A549 (cell line): ENCODE results near the gene ELL. TPM values are rescaled to one million over a fixed set of nuclear protein-coding genes. Genes with fewer than 3 reads are reported as not detected.

Experiments used
- ATAC-seq, 2 experiments: fragments of 200-7000 bp in 1 of 2; fragments of >200 bp in 1 of 2; cut with Nextera tagmentation in 1 of 2; cut with Tn5 transposase in 1 of 2; 3 replicates each; pipeline versions ENCODE4 v1.8.0 to v1.9.1; 2018 to 2020; ENCODE audit warnings: mild to moderate bottlenecking in 1 of 2, moderate library complexity in 1 of 2
- CTCF ChIA-PET: fragments of 300-600 bp; sonication (Branson Sonifier 250); formaldehyde crosslinking; extraction: SDS; loops from one replicate; lab custom pipeline; 2021; ENCODE audit warnings: antibody characterized with exemption, inconsistent platforms; lab: Yijun Ruan, JAX
- POLR2A ChIA-PET: fragments of 350-600 bp; formaldehyde crosslinking; extraction: SDS; loops from one replicate; lab custom pipeline; 2021; ENCODE audit warnings: antibody characterized with exemption, inconsistent platforms; lab: Yijun Ruan, JAX
- DNase-seq, 2 experiments: peaks; one replicate each; pipeline versions ENCODE4 v3.0.0 to v3.0.0-alpha.2; 2011 to 2016; ENCODE audit warnings: low read depth in 1 of 2, low spot score in 1 of 2
- FAIRE-seq: peaks from 2 replicates; lab custom pipeline; 2011; peaks lifted over from hg19 to GRCh38; lab: Jason Lieb, UNC
- H3K27ac ChIP-seq, 2 experiments: fragments of >200 bp; sonication (Bioruptor Twin); formaldehyde crosslinking; 3 replicates each; pipeline ENCODE4 v1.5.1; 2016 to 2017
- H3K4me1 ChIP-seq: fragments of >200 bp; sonication (Bioruptor Twin); formaldehyde crosslinking; 3 replicates; pipeline ENCODE4 v1.6.1; 2016
- H3K4me2 ChIP-seq: fragments of >200 bp; sonication (Bioruptor Twin); formaldehyde crosslinking; 3 replicates; pipeline ENCODE4 v1.6.1; 2016
- H3K4me3 ChIP-seq: fragments of >200 bp; sonication (Bioruptor Twin); formaldehyde crosslinking; 3 replicates; pipeline ENCODE4 v1.5.1; 2016
- H3K9me3 ChIP-seq: fragments of >200 bp; sonication (Bioruptor Twin); formaldehyde crosslinking; 3 replicates; pipeline ENCODE4 v1.6.1; 2016
- BHLHE40 ChIP-seq: IDR thresholded peaks from 2 replicates; pipeline ENCODE4 v1.6.1; 2012; ENCODE audit warnings: low read depth, low read length, inconsistent platforms
- CBX2 ChIP-seq: fragments of 200-600 bp; sonication (generic); IDR thresholded peaks from 2 replicates; pipeline ENCODE4 v1.6.1; 2016; ENCODE audit warnings: low read depth, mild to moderate bottlenecking, borderline replicate concordance
- CEBPB ChIP-seq, 2 experiments: fragments of >200 bp in 1 of 2; sonication (Bioruptor Twin) in 1 of 2; formaldehyde crosslinking in 1 of 2; IDR thresholded peaks; 2 replicates each; pipeline ENCODE4 v1.6.1; 2012 to 2016
- CTCF ChIP-seq: fragments of >200 bp; sonication (Bioruptor Twin); formaldehyde crosslinking; IDR thresholded peaks from 3 replicates; pipeline ENCODE4 v1.5.1; 2016
- EP300 ChIP-seq, 2 experiments: fragments of >200 bp; sonication (Bioruptor Twin); formaldehyde crosslinking; IDR thresholded peaks; 2 replicates in 1 of 2; 3 replicates in 1 of 2; pipeline ENCODE4 v1.6.1; 2016 to 2017
- FOSB ChIP-seq: fragments of 250-450 bp; sonication (Bioruptor Pico); IDR thresholded peaks from 2 replicates; pipeline ENCODE4 v1.5.0; 2020; ENCODE audit warnings: mild to moderate bottlenecking, moderate library complexity
- FOSL2 ChIP-seq, 2 experiments: fragments of 450-650 bp in 1 of 2; fragments of >200 bp in 1 of 2; sonication (Bioruptor Twin) in 1 of 2; formaldehyde crosslinking; IDR thresholded peaks; 2 replicates each; pipeline versions ENCODE4 v1.5.0 to v1.6.1; 2016 to 2020; ENCODE audit warnings: mild to moderate bottlenecking in 1 of 2, moderate library complexity in 1 of 2
- FOXS1 ChIP-seq: fragments of 250-450 bp; sonication (Bioruptor Pico); IDR thresholded peaks from 2 replicates; pipeline ENCODE4 v1.5.0; 2020; ENCODE audit warnings: mild to moderate bottlenecking, moderate library complexity
- HDAC2 ChIP-seq: fragments of 200-600 bp; sonication (generic); IDR thresholded peaks from 2 replicates; pipeline ENCODE4 v1.6.1; 2016
- HES2 ChIP-seq: fragments of >200 bp; sonication (Bioruptor Twin); formaldehyde crosslinking; IDR thresholded peaks from 2 replicates; pipeline ENCODE4 v1.6.1; 2016
- JUNB ChIP-seq: fragments of >200 bp; sonication (Bioruptor Twin); formaldehyde crosslinking; IDR thresholded peaks from 2 replicates; pipeline ENCODE4 v1.6.1; 2016
- MAFK ChIP-seq: fragments of 450-650 bp; IDR thresholded peaks from 2 replicates; pipeline ENCODE4 v1.6.1; 2014; ENCODE audit not compliant: partially characterized antibody
- NFE2L2 ChIP-seq: fragments of 150-350 bp; conservative IDR thresholded peaks from 2 replicates; pipeline ENCODE4 v1.6.1; 2014; ENCODE audit warnings: low read length
- NPAS2 ChIP-seq: fragments of 250-450 bp; sonication (Bioruptor Pico); IDR thresholded peaks from 2 replicates; pipeline ENCODE4 v1.8.0; 2022; ENCODE audit warnings: mild to moderate bottlenecking, moderate library complexity, borderline replicate concordance
- NR3C1 ChIP-seq: fragments of >200 bp; sonication (Bioruptor Twin); formaldehyde crosslinking; IDR thresholded peaks from 3 replicates; pipeline ENCODE4 v1.6.1; 2017
- POLR2A ChIP-seq: IDR thresholded peaks from 2 replicates; pipeline ENCODE4 v1.6.1; 2012; ENCODE audit warnings: mild to moderate bottlenecking, low read length
- RAD21 ChIP-seq, 2 experiments: fragments of >200 bp in 1 of 2; sonication (Bioruptor Twin) in 1 of 2; formaldehyde crosslinking in 1 of 2; IDR thresholded peaks in 1 of 2; conservative IDR thresholded peaks in 1 of 2; 2 replicates in 1 of 2; 3 replicates in 1 of 2; pipeline ENCODE4 v1.6.1; 2012 to 2018; ENCODE audit warnings: inconsistent platforms in 1 of 2
- RCOR1 ChIP-seq: fragments of 150-350 bp; IDR thresholded peaks from 2 replicates; pipeline ENCODE4 v1.6.1; 2014; ENCODE audit warnings: antibody characterized with exemption, low read length, low read depth
- RFX5 ChIP-seq: fragments of 450-650 bp; IDR thresholded peaks from 2 replicates; pipeline ENCODE4 v1.7.1; 2014; ENCODE audit warnings: antibody characterized with exemption, mild to moderate bottlenecking, moderate library complexity
- RNF2 ChIP-seq: fragments of 200-600 bp; sonication (generic); IDR thresholded peaks from 2 replicates; pipeline ENCODE4 v1.6.1; 2016; ENCODE audit warnings: low read depth, mild to moderate bottlenecking, antibody characterized with exemption, moderate library complexity, borderline replicate concordance
- TFCP2L1 ChIP-seq: fragments of 250-450 bp; sonication (Bioruptor Pico); IDR thresholded peaks from 2 replicates; pipeline ENCODE4 v1.5.0; 2021; ENCODE audit warnings: mild to moderate bottlenecking
- ZC3H11A ChIP-seq: fragments of 450-650 bp; IDR thresholded peaks from 2 replicates; pipeline ENCODE4 v1.6.1; 2014; ENCODE audit warnings: antibody characterized with exemption, mild to moderate bottlenecking
- ZNF302 ChIP-seq: fragments of 250-450 bp; sonication (Bioruptor Pico); IDR thresholded peaks from 2 replicates; pipeline ENCODE4 v1.9.0; 2021; ENCODE audit warnings: inconsistent platforms, mild to moderate bottlenecking, moderate library complexity
- WGBS: methylation state at CpG from one replicate; pipeline ENCODE4 v1.1.6; 2017; ENCODE audit errors: missing lambda C conversion rate; 5-methylcytosine and 5-hydroxymethylcytosine counted together
- polyA plus RNA-seq, 4 experiments: library from polyadenylated mRNA; depleted of rRNA in 3 of 4; stranded (reverse); fragments of >200 nt; fragmentation: RNase III in 1 of 4; extraction: RNeasy Plus Mini Kit Qiagen cat#74134 plus additional on column Dnase treatment in 1 of 4; gene quantifications; 2 replicates in 3 of 4; 3 replicates in 1 of 4; pipeline ENCODE4 v1.2.3, GENCODE V29; 2011 to 2017
- TF ChIP-seq, protein P1 (sequence below): fragments of 450-650 bp; IDR thresholded peaks from 2 replicates; pipeline ENCODE4 v1.6.1; 2014; ENCODE audit warnings: antibody characterized with exemption

ELL gene
- polyA plus RNA-seq, 2 of the 4 experiments (the other 2 are of a cell fraction) = 1.6 to 3.6 TPM

DNA sequence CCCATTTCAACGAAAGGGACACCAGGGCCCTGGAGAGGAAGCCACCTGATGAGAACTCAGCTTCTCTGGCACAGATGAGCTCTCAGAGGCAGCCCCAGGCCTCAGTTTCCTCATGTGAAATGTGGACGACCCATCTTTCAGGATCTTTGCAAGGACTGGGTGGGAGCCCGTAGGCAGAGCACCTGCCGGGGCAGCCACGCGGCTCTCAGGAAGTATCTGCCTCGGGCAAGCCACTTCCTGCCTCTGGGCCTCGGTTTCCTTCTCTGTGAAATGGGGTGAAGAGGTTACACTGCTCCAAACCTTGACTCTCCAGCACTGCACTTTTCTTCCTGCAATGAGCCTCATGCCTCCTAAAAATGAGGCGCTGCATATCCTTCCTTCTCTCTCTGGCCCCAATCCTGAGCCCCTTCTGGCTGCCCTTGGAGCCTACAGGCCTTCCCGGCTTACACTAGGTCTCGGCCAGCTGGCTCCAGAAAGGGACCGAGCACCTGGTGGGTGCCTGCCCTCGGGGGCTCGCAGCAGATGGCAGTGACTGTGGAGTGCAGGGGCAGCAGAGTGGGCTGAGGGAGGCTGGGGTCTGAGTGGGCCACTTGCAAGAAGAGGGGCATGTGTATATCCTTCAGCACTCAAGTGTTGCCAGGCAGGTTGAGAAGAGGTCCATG is 99.2 kb downstream of the ELL start (continued):
- TF ChIP-seq ZNF302 (no peak), CEBPB (IDR thresholded peaks at IDR 0.05) (no peak), HES2 (no peak), TFCP2L1 (CRISPR knock-in tag) (no peak), JUNB (no peak)

DNA sequence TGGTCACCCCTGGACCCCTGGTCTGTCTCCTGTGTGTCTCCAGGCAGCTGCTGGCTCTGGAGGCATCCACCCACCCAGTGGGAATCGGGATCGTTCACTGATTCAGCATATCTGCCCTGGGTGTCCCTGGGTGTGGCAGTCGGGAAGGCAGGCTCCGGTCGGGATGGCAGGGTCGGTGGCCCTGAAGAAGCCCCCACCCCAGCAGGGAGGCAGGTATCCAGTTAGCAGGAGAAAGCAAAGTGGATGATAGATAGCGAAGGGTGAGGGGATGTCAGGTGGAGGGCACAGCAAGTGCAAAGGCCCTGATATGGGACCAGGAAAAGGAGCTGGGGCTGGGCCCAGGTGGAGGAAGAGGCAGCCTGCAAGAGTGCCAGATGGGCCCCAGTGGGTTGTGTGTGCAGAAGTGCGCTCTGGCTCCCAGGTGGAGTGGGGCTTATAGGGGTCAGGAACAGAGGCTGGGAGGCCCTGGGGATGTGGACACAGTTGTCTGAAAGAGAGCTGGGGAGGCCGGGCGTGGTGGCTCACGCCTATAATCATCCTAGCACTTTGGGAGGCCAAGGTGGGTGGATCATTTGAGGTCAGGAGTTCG is 100.4 kb downstream of the ELL start:
- peak overlapping the region; percentile 93 for H3K4me2 ChIP-seq
- ChIA-PET POLR2A (no interaction called here), CTCF (interaction anchor here (0.6 to 1.6 kb wide), 3 partner anchors 33 to 178 kb away, joined by 3 to 4 read pairs (median 3); no protein-coding TSS in a partner anchor)
- peak overlapping the region in 1 of 2 experiments; percentile 100; a peak in 3 of 6 replicates for H3K27ac ChIP-seq
- H3K4me1 ChIP-seq = peaks cover 44% of the 10 kb centered on the region
- no peak for FAIRE-seq
- DNase-seq = no peak
- no peaks in the 10 kb centered on the region for H3K9me3 ChIP-seq
- TF ChIP-seq CTCF (no peak), NR3C1 (no peak), MAFK (no peak), POLR2A (no peak), FOSL2 (IDR thresholded peaks at IDR 0.05) (no peak), FOSL2 (CRISPR knock-in tag; IDR thresholded peaks at IDR 0.05) (no peak), FOSB (CRISPR knock-in tag) (no peak), EP300 (IDR thresholded peaks at IDR 0.05) (no peak), ZC3H11A (no peak), NFE2L2 (no peak), RAD21 (conservative IDR thresholded peaks at IDR 0.05 in 1 of 2, IDR thresholded peaks at IDR 0.05 in 1 of 2) (no peak)
- 78% methylated on average over 12 of the region's 12 CpGs for WGBS
- ATAC-seq = no peak
- H3K4me3 ChIP-seq = no peak overlapping the region

DNA sequence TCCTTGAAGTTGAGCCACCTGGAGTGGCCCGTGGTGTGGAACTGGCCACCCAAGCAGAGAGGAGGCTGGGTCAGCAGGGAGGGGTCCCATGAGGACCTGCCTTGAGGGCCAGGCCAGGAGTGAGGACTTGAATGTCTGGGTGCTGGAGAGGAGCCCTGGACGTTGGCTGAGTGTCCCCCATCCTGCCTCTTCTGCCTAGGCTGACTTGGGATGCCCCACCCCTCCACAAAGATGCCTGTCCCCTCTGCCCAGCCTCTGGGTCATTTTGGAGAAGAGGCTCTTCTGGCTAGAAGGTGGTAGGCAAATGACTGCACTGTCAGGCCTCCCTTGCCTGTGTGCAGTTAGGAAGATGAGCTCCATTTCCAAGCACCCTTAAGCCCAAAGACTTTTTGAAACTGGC is 100.9 kb downstream of the ELL start:
- H3K4me2 ChIP-seq = peak overlapping the region; percentile 93
- DNase-seq = no peak
- WGBS = 20% methylated on average over 2 of the region's 2 CpGs

More for the DNA sequence above, 100.9 kb downstream of the ELL start:
- FAIRE-seq = no peak
- CTCF ChIA-PET = interaction anchor here (0.6 to 1.6 kb wide), 4 partner anchors 33 to 178 kb away, joined by 3 to 4 read pairs (median 3); no protein-coding TSS in a partner anchor
- Histone ChIP-seq H3K27ac (peak overlapping the region in 1 of 2 experiments; percentile 100; a peak in 3 of 6 replicates), H3K4me3 (peak overlapping the region; percentile 77), H3K9me3 (no peaks in the 10 kb centered on the region), H3K4me1 (peaks cover 44% of the 10 kb centered on the region)
- POLR2A ChIA-PET = no interaction called here
- ATAC-seq = no peak
- no peak for TF ChIP-seq FOSB (CRISPR knock-in tag)
- no peak for TF ChIP-seq FOXS1 (CRISPR knock-in tag)
- no peak for TF ChIP-seq NFE2L2
- no peak for TF ChIP-seq CBX2
- no peak for TF ChIP-seq RNF2
- no peak for TF ChIP-seq RFX5
- no peak for TF ChIP-seq ZNF302
- TF ChIP-seq BHLHE40 = no peak
- TF ChIP-seq RCOR1 = no peak
- TF ChIP-seq, protein P1, sequence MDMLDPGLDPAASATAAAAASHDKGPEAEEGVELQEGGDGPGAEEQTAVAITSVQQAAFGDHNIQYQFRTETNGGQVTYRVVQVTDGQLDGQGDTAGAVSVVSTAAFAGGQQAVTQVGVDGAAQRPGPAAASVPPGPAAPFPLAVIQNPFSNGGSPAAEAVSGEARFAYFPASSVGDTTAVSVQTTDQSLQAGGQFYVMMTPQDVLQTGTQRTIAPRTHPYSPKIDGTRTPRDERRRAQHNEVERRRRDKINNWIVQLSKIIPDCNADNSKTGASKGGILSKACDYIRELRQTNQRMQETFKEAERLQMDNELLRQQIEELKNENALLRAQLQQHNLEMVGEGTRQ = no peak
- no peak for TF ChIP-seq NPAS2 (CRISPR knock-in tag)
- TF ChIP-seq HDAC2 = no peak
- TF ChIP-seq MAFK = no peak
- TF ChIP-seq CTCF = no peak
